Neural progenitor cell (in vitro differentiated cells): ENCODE data around the gene MGAT4D. TPM values are rescaled to one million over a fixed set of nuclear protein-coding genes. Genes with fewer than 3 reads are reported as not detected.

Experiments used
- DNase-seq: peaks from one replicate; pipeline ENCODE4 v3.0.0-alpha.2; 2016; ENCODE audit warnings: low spot score
- H2AFZ ChIP-seq: fragments of 200-600 bp; sonication (generic); replicated peaks from 2 replicates; pipeline ENCODE4 v1.6.1; 2016; ENCODE audit warnings: antibody characterized with exemption
- H3F3A ChIP-seq: fragments of 200-600 bp; sonication (generic); 2 replicates; pipeline ENCODE4 v1.6.1; 2016; ENCODE audit warnings: antibody characterized with exemption, low read depth
- H3K27ac ChIP-seq: fragments of 200-600 bp; sonication (generic); 2 replicates; pipeline ENCODE4 v1.5.1; 2016; ENCODE audit warnings: mild to moderate bottlenecking
- H3K27me3 ChIP-seq: fragments of 200-600 bp; sonication (generic); 2 replicates; pipeline ENCODE4 v1.6.1; 2016; ENCODE audit warnings: mild to moderate bottlenecking, moderate library complexity
- H3K36me3 ChIP-seq: fragments of 200-600 bp; sonication (generic); 2 replicates; pipeline ENCODE4 v1.5.1; 2016
- H3K4me1 ChIP-seq: fragments of 200-600 bp; sonication (generic); 2 replicates; pipeline ENCODE4 v1.6.1; 2016; ENCODE audit warnings: mixed run types
- H3K4me2 ChIP-seq: fragments of 200-600 bp; sonication (generic); 2 replicates; pipeline ENCODE4 v1.6.1; 2016
- H3K4me3 ChIP-seq: fragments of 200-600 bp; sonication (generic); 2 replicates; pipeline ENCODE4 v1.5.1; 2016
- H3K79me2 ChIP-seq: fragments of 200-600 bp; sonication (generic); 2 replicates; pipeline ENCODE4 v1.6.1; 2016; ENCODE audit warnings: low read depth
- H3K9ac ChIP-seq: fragments of 200-600 bp; sonication (generic); 2 replicates; pipeline ENCODE4 v1.6.1; 2016
- H3K9me3 ChIP-seq: fragments of 200-600 bp; sonication (generic); 2 replicates; pipeline ENCODE4 v1.5.1; 2016; ENCODE audit warnings: low read depth
- H4K20me1 ChIP-seq: fragments of 200-600 bp; sonication (generic); 2 replicates; pipeline ENCODE4 v1.6.1; 2016; ENCODE audit warnings: low read depth
- H3K27ac Mint-ChIP-seq: 3 replicates; pipeline ENCODE4 v1.8.0; 2021; ENCODE audit warnings: mixed read lengths
- H3K27me3 Mint-ChIP-seq: 2 replicates; pipeline ENCODE4 v1.8.0; 2022; ENCODE audit warnings: low read depth, mild to moderate bottlenecking, inconsistent platforms, moderate library complexity, mixed read lengths; ENCODE audit not compliant: insufficient read depth
- H3K36me3 Mint-ChIP-seq: 3 replicates; pipeline ENCODE4 v1.8.0; 2021; ENCODE audit warnings: mixed read lengths
- H3K4me1 Mint-ChIP-seq: 3 replicates; pipeline ENCODE4 v1.8.0; 2021; ENCODE audit warnings: mixed read lengths
- H3K4me3 Mint-ChIP-seq: 3 replicates; pipeline ENCODE4 v1.8.0; 2021; ENCODE audit warnings: mild to moderate bottlenecking, moderate library complexity, mixed read lengths
- H3K9me3 Mint-ChIP-seq: 3 replicates; pipeline ENCODE4 v1.8.0; 2020; ENCODE audit warnings: mixed read lengths
- EZH2 ChIP-seq: fragments of 200-600 bp; sonication (generic); IDR thresholded peaks from 2 replicates; pipeline ENCODE4 v1.6.1; 2017; ENCODE audit warnings: antibody characterized with exemption, mild to moderate bottlenecking, moderate library complexity
- EZH2phosphoT487 ChIP-seq: fragments of 200-600 bp; sonication (generic); IDR thresholded peaks from 2 replicates; pipeline ENCODE4 v1.6.1; 2017; ENCODE audit warnings: antibody characterized with exemption
- total RNA-seq: library from RNA; depleted of rRNA; stranded (reverse); fragments of >200 nt; gene quantifications from 2 replicates; pipeline ENCODE4 v1.2.3, GENCODE V29; 2015; ENCODE audit warnings: low replicate concordance
- TF ChIP-seq, protein P1 (sequence below): fragments of 200-600 bp; sonication (generic); IDR thresholded peaks from 2 replicates; pipeline ENCODE4 v1.5.1; 2017; ENCODE audit warnings: antibody characterized with exemption, mild to moderate bottlenecking

MGAT4D gene
- total RNA-seq, 1 donor from 2014 or later = not detected

DNA sequence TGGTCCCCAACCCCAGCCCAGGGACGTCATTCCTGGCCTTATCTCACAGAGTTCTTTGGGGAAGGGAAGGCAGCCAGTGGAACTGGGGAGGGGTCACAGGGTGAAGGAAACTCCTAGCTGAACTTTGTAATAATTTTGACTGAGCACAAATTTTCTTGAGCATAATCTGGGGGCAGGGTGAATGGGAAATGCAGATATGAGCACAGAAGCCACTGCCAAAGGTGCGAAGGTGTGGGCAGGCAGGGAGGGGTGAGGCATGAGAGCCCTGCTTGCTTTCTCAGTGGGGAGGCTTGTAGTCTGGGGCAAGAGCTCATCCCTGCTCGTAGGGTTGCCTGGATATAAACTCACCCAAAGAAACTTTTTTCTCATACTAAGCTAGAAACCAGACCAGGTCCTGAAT is 34.9 kb downstream of the MGAT4D start:
- H3K4me2 ChIP-seq = no peak overlapping the region
- DNase-seq = no peak
- no peaks in the 10 kb centered on the region for H3K4me1 ChIP-seq
- no peak overlapping the region for H3K4me3 ChIP-seq
- no peaks in the 10 kb centered on the region for H3K36me3 ChIP-seq
- no peak overlapping the region for H3K27ac ChIP-seq
- no peak overlapping the region for H3K9ac ChIP-seq
- no peak overlapping the region for H3K4me3 Mint-ChIP-seq
- no peaks in the 10 kb centered on the region for H3K27me3 ChIP-seq
- peak overlapping the region; percentile 69 for H2AFZ ChIP-seq
- no peaks in the 10 kb centered on the region for H3K4me1 Mint-ChIP-seq
- TF ChIP-seq EZH2 (no peak), EZH2phosphoT487 (no peak)
- TF ChIP-seq, protein P1, sequence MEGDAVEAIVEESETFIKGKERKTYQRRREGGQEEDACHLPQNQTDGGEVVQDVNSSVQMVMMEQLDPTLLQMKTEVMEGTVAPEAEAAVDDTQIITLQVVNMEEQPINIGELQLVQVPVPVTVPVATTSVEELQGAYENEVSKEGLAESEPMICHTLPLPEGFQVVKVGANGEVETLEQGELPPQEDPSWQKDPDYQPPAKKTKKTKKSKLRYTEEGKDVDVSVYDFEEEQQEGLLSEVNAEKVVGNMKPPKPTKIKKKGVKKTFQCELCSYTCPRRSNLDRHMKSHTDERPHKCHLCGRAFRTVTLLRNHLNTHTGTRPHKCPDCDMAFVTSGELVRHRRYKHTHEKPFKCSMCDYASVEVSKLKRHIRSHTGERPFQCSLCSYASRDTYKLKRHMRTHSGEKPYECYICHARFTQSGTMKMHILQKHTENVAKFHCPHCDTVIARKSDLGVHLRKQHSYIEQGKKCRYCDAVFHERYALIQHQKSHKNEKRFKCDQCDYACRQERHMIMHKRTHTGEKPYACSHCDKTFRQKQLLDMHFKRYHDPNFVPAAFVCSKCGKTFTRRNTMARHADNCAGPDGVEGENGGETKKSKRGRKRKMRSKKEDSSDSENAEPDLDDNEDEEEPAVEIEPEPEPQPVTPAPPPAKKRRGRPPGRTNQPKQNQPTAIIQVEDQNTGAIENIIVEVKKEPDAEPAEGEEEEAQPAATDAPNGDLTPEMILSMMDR = no peak
- no peaks in the 10 kb centered on the region for H3K27me3 Mint-ChIP-seq
- H3F3A ChIP-seq = no peaks in the 10 kb centered on the region
- no peaks in the 10 kb centered on the region for H4K20me1 ChIP-seq
- no peaks in the 10 kb centered on the region for H3K36me3 Mint-ChIP-seq
- no peaks in the 10 kb centered on the region for H3K9me3 ChIP-seq
- H3K9me3 Mint-ChIP-seq = no peaks in the 10 kb centered on the region
- no peak overlapping the region for H3K27ac Mint-ChIP-seq
- no peaks in the 10 kb centered on the region for H3K79me2 ChIP-seq

DNA sequence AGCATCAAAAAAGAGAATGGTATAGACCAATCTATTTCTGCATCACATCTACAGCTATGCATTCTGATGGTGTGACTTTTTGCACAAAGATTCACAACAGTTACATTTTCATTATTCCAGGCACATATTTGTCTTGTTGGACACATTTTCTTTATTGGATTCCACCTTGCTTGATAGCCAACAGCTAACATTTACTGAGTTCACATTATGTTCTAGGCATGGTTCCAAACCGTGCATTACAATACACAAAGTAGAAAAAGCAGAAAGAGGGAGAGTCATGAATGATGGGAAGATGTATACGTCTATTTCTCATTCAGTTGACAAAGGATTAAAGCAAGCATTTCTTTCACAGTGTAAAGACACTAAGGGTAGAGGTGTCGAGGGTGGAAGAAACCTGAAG is 47.7 kb downstream of the MGAT4D start:
- Histone ChIP-seq H3K4me2 (no peak overlapping the region), H3K4me3 (no peak overlapping the region), H3K9ac (no peak overlapping the region), H3K79me2 (no peaks in the 10 kb centered on the region), H3K9me3 (no peaks in the 10 kb centered on the region), H3K27ac (no peak overlapping the region), H4K20me1 (no peaks in the 10 kb centered on the region), H3F3A (no peaks in the 10 kb centered on the region), H3K27me3 (peaks cover 26% of the 10 kb centered on the region), H2AFZ (no peak overlapping the region), H3K4me1 (no peaks in the 10 kb centered on the region), H3K36me3 (no peaks in the 10 kb centered on the region)
- no peak overlapping the region for H3K27ac Mint-ChIP-seq
- no peaks in the 10 kb centered on the region for H3K36me3 Mint-ChIP-seq
- H3K27me3 Mint-ChIP-seq = peaks cover 2% of the 10 kb centered on the region
- DNase-seq = no peak
- no peak overlapping the region for H3K4me3 Mint-ChIP-seq
- TF ChIP-seq, protein P1 = no peak
- no peak for TF ChIP-seq EZH2phosphoT487
- no peak for TF ChIP-seq EZH2
- no peaks in the 10 kb centered on the region for H3K4me1 Mint-ChIP-seq
- no peaks in the 10 kb centered on the region for H3K9me3 Mint-ChIP-seq

- Histone ChIP-seq H3K9me3 (no peaks in the 10 kb centered on the region), H3K79me2 (no peaks in the 10 kb centered on the region), H3F3A (no peaks in the 10 kb centered on the region), H3K4me1 (no peaks in the 10 kb centered on the region), H4K20me1 (no peaks in the 10 kb centered on the region), H3K27ac (no peak overlapping the region), H3K27me3 (peaks cover 13% of the 10 kb centered on the region), H3K9ac (no peak overlapping the region), H3K4me2 (no peak overlapping the region), H3K4me3 (no peak overlapping the region), H2AFZ (no peak overlapping the region), H3K36me3 (no peaks in the 10 kb centered on the region)
- H3K27me3 Mint-ChIP-seq = peaks cover 4% of the 10 kb centered on the region
- TF ChIP-seq EZH2phosphoT487 = no peak
- TF ChIP-seq, protein P1 = no peak
- no peak for TF ChIP-seq EZH2
- DNase-seq = no peak
- H3K36me3 Mint-ChIP-seq = no peaks in the 10 kb centered on the region
- H3K27ac Mint-ChIP-seq = no peak overlapping the region
- H3K9me3 Mint-ChIP-seq = no peaks in the 10 kb centered on the region
- H3K4me3 Mint-ChIP-seq = no peak overlapping the region
- H3K4me1 Mint-ChIP-seq = no peaks in the 10 kb centered on the region
Measured at GRCh38 chr4:140448830-140449229, 49.3 kb downstream of the MGAT4D start.
